SIG-M5 treated with dmso at 0.1 percent for 504 hours (cell line): ENCODE data around the gene ABAT.
"Not testable (repeated sequence)": the region's sequence is repeated elsewhere in the genome, so short reads cannot be mapped to it uniquely, and the experiment has no call there.

ENCODE experiments used
- DNase-seq: peaks from one replicate; lab custom pipeline; 2025; ENCODE audit not compliant: unreplicated experiment; lab: John Stamatoyannopoulos, UW

ABAT gene

GRCh38 chr16:8648877-8649276 lies 25.5 kb upstream of the ABAT start:
- DNase-seq, result no peak

GRCh38 chr16:8649829-8650554 lies 24.4 kb upstream of the ABAT start:
- no peak for DNase-seq

- not testable (repeated sequence) for DNase-seq
Measured at GRCh38 chr16:8651958-8652357, 22.5 kb upstream of the ABAT start.

GRCh38 chr16:8655184-8655717 lies 19.2 kb upstream of the ABAT start:
- no peak for DNase-seq

GRCh38 chr16:8656376-8656775 lies 18.0 kb upstream of the ABAT start:
- DNase-seq, result no peak

- DNase-seq, result peak; percentile 15
Measured at GRCh38 chr16:8660841-8661301, 13.5 kb upstream of the ABAT start.

GRCh38 chr16:8661703-8662102 lies 12.7 kb upstream of the ABAT start:
- DNase-seq, result no peak

GRCh38 chr16:8663192-8664089 lies 11.0 kb upstream of the ABAT start:
- DNase-seq, result no peak

- no peak for DNase-seq
Measured at GRCh38 chr16:8665529-8665928, 8.9 kb upstream of the ABAT start.

- no peak for DNase-seq
Measured at GRCh38 chr16:8667492-8667891, 6.9 kb upstream of the ABAT start.

GRCh38 chr16:8668113-8668512 lies 6.3 kb upstream of the ABAT start:
- DNase-seq, result no peak

GRCh38 chr16:8669481-8669880 lies 4.9 kb upstream of the ABAT start:
- no peak for DNase-seq

- DNase-seq, result no peak
Measured at GRCh38 chr16:8670014-8670560, 4.3 kb upstream of the ABAT start.

- no peak for DNase-seq
Measured at GRCh38 chr16:8673611-8674412, 605 bp upstream of the ABAT start.

GRCh38 chr16:8675183-8676159 lies 1.1 kb downstream of the ABAT start:
- DNase-seq, result no peak

GRCh38 chr16:8676160-8676547 lies 1.7 kb downstream of the ABAT start:
- DNase-seq, result no peak

- no peak for DNase-seq
Measured at GRCh38 chr16:8676737-8677375, 2.4 kb downstream of the ABAT start.

GRCh38 chr16:8677481-8677880 lies 3.1 kb downstream of the ABAT start:
- no peak for DNase-seq
